HS-27A (cell line): Measurements from ENCODE around the gene DSTN.

Source experiments
- DNase-seq: peaks from one replicate; pipeline ENCODE4 v3.0.0-alpha.2; 2012; ENCODE audit warnings: low read depth, missing footprints

Gene DSTN

DNA sequence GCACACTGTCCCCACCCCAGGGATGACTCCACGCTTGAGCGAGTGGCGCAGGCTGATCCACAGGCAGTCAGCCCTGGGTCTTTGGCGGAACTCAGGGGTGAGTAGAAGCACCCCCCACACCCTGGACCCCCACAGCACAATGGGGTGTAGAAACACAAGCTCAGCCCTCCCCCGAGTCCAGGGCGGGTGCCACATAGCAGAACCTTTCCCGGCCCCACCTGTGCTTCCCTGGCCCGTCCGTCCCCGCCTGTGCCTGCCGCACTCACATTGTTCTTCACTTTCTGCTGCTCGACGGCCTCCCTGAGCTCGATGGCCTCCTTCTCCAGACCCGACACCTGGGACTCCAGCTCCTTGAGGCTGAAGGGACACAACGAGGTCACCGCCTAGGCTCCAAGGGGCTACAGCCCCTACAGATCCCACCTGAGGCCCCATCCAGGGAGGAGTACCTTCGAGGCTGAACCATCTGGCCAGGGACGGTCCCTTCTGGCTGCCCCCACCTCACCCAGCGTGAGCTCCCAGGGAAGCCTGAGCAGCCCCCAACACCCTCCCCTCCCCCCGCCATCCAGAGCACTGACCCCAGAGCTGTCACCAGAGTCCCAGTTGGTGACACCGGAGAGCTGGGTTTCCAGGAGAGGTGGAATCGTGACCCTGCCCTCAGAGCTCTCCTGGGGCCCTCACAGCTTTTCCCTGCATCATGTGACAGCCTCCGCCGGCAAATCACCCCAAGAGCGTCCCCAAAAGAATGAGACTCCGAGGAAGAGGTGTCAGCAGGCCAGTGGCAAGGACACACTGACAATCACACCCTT is 55.6 kb downstream of the DSTN start:
- DNase-seq: no peak

DNA sequence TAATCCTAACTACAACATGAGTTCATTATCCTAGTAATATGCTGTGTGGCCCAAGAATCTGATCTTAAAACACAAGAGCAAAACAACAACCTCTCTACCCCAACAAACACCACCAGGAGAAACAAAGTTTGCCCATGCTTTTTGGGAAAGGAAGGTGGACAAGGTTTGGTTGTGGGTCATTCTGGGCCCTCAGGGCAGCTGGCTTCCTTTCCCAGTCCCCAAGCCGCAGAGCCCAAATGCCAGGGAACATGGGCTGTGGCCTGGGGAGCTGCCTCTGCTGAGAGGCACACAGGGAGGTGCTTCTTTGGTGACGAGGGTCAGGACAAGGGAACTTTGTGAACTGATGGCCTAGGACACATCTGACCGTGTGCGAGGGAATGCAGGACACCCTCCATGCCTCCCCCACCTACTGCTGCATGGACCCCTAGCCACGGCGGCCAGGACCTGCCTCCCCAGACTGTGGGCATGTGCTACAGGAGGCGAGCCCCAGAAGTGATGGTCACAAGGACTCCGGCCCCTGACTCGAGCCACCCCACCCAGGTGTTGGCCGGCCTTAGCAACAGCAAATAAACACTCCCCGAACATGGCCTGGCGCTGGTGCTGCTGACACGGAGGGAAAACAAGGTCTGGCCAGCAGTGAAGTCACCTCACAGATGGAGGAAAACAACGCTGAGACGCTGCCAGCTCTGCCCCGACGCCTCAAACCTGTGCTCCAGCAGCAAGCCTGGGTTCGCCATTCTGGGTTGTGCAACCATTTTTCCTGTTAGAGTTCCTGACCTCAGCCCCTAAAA is 56.5 kb downstream of the DSTN start:
- no peak for DNase-seq

DNA sequence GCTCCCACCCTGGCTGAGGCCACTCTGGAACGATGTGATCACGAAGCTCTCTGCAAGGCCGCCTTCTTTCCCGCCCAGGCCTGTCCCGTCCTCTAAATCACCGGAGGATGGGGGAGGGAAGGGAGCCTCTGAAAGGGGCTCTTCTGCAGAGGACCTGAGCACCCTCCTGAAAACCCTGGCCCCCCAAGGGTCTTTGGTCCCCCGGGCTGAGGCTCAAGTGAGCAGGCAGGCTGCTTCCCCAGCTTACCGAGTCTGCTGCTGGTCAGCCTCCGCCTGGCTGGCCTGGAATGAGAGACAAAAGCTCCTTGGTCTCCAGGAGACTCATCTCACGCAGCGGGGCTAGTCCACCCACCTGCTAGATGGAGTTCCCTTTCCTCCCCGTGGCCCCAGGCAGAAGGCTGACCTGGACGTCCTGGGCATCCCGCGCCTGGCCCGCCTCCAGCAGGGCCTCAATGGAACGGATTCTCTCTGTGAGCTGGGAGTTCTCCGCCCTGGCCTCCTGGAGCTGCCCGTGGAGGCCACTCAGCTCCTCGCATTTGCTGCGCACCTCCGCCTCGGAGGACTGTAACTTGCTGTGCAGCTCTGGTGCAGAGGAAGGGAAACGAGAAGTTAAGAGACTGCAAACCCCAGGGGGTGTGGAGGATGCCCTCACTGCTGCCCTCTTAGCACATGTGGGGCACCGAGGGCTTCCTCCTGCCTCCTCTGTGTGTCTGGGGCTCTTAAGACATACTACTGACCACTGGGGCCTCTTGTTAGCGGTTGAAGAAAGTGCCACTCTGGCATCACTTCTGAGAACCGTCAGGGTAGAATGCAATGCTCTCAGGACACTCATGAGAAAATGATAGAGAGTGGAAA is 57.5 kb downstream of the DSTN start:
- no peak for DNase-seq

DNA sequence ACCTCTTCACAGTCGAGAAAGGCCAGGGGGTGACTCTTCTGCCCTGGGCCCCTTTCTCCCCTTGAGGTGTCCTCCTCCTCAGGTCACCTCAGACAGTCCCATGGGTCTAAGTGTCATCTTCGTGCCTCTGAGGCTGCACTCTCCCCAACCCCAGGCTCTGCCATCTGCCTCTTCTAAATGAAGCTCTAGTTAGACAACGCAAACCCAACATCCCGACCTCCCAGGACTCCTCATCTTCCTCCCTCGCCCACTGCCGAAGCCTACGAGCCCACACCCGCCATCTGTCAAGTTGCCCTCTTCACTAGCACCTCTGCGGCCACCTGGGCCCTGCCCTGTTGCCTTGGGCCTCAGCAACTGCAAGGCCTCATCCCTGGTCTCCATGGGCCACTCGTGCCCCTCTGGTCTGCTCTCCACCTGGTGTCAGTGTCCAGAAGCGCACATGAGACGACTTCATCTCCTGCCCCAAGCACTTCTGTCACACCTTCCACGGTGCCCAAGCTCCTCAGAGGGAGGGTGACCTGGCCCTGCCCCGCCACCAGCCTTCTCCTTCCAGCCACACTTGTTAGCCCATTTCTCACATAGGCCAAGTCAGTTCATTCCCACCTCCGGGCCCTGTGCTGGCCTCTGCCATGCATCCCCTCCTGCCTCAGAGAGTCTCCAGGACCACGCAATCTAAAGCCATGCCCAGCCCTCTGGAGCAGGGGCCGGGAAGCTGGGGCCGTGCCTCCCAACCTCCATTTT is 58.4 kb downstream of the DSTN start:
- no peak for DNase-seq

DNA sequence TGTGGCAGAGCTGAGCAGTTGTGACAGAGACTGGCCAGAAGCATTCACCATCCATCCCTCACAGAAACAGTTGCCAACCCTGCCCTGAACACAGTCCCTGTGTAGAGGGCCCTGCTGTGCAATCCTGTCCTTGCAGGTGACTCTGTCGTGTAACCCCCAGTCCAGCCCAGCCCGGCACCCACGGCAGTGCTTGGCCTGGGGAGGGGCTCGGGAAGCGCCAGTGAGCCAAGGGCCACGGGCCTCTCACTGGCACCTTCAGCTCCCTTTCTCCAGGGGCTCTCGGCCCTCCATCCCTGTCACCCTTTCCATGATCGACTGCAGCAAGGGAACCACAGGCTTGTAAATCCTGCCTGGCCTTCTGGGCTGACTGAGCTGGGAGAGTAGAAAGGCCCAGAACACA is 59.1 kb downstream of the DSTN start:
- DNase-seq: no peak

DNA sequence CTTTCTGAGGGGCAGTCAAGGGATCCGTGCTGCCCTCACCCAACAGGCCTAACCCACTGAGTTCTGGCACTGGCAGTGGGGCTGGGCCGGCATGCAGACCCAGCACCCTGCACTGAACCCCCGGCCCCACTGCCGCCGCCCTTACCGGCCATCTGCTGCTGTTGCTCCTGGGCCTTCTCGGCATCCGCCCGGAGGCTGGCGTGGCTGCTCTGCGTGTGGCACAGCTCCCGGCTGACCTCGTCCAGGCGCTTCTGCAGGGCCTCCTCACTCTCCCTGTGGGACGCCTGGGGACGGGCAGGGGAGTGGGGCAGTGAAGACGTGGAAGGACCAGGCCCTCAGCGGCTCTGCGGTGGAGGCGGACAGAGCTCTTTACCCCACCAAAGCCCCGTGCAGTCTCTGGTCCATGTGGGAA is 59.8 kb downstream of the DSTN start:
- DNase-seq: no peak

DNA sequence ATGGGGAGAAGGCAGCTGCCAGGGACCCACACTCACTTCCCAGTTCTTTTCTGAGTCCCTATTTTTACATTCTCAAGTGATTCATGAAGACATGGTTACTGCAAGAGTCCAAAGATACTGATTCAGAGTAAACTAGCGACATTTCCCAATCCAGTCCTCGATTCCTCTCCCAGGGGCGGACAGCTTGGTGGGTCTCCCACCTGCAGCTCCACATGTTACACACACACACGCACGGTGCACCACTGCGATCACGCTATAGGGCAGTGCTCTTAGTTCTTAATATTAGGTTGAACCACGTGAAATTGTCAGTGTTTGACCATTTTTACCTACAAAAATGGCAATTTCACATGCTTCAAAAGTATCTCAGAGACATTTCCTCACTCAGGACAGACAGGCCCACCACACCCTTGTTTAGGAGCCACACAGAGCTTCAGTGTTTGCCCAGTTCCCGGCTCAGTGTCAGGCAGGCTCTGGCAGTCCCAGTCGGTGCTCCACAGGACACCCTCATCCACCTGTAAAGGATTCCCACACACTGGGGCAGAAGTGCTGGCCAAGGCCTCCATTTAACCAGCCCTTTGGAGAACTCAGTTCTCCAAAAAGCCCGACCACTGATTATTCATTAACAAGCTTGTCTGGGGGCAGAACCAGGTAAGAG is 60.4 kb downstream of the DSTN start:
- no peak for DNase-seq

DNA sequence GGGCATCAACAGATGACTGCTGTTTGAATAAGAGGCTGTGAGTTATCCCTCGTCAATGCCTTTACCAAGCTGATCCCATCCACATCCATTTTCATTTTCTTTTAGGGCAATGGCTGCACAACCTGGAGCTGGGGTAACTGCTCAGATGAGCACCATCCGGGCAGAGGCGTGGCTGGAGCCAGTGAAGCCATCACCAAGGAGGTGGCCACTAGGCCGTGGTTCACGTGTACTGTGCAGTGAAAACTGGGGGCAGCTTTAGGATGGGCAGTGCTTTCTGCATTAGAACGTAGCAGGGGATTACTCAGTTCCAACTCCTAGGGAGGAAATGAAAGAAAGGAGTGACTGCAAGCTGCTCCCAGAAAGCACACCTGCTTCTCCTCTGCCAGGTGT is 60.9 kb downstream of the DSTN start:
- no peak for DNase-seq

DNA sequence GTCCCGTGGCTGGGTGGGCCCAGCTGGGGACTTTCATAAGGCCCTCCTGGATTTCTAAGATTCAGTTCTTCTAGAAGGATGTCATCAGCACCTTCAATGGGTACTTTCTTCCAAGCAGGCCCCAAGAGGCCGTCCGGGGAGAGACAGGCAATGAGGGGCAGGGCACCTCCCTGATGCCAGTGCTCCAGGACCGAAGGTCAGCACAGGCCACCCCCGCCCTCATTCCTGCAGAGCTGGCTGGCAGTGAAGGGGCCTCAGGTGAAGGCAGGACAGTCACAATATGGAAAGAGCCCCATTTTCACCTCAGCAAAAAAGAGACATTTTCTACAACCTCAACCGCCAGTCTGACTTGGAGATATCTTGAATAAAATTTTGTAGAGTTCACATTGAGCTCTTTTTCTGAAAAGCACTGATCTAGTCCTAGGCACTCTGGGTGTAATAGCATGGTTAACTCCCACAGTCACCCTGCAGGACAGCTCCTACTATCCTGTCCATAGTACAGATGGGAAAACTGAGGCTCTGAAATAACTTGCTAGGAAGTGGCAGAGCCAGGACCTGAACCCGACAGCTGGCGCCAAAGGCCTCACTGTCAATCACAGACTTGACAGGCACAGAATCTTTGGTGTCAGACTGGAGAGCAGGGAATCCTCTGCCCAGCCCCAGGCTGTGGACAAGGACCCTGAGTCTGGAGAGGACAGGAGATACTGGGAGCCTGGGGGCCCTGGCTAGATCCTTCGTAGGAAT is 61.9 kb downstream of the DSTN start:
- no peak for DNase-seq

DNA sequence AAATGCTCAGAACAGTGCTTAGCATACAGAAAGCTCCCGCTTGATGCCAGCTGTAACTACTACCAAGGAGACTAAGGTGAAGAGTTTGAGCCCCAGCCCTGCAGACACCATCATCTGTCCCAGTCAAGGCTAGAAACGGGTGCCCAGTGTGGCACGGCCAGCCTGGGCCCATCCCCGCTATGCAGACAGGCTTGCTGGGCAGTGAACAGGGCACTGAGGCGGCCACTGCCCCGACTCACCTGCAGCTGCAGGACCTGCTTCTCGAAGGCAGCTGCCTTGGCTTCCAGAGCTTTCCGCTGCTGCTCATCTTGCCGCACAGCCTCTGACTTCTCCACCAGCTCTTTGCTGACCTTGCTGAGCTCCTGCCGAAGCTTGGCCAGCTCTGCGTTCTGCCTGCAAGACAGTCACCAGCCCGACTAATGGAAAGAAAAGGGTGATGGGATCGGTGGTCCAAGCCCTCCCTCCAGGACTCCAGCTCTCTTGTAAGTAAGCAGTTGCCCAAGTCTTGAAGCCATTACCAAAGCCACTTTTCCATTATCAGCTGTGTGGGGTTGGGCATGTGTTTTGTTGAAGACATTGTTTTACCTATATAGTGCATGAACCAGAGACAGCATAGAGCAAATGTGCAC is 63.5 kb downstream of the DSTN start:
- DNase-seq: no peak

DNA sequence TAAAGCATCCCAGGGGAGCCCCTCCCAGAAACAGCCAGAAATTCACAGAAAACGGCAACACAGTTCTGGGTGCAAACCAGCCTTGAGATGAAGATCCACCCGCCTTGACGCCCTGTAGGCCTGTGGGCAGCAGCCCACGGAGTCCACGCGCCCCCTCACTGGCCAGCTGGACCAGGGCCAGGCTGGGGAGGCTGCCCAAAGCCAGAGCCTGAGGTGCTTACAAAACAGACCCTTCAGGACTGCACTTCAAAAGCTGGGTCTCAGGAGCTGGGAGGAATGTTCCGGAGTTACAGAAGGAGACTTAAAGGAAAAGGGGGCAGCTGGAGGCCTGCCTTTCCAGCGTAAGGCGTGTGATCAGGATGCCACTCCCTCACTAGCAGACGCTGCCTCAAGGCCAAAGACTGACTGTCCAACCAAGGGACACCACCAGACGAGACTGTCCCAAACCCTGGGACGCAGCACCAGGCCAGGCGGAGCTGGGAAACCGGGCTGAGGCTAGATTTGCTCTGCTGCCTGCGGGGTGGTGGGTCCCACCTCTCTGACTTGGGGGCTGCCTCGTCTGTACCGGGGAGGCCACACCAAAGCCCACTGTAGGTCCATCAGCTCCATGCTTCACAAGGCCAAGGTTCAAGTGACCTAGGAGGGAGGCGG is 64.1 kb downstream of the DSTN start:
- DNase-seq: no peak

DNA sequence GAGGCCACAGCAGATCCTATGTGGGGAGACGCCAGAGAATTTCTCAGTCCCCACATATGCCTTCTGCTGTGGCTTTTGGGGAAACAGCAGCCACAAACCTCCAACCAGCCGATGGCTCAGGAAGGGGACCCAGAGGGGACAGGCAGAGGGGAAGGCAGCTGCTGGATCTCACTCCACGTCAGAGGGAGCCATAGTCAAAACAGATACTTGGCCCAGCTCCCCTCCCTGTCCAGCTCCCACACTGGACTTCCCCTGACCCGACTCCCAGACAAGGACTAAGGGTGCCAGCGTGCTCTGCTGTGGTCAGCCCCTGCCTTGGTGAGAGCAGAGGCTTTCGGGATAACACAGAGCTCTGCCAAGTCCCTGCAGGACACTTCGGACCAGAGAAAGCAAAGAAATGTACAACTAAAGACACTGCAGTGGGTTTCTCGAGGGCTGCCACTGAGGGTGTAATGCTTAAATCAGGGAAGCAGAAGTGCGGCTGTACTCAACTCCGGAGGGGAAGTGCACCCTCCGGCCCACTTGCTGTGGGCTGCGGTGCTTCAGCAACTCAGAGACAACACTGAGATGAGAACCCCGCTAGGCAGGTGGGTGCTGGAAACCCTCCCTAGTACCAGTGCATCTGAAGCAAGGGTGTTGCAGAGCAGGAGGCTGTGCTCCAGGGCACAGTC is 64.9 kb downstream of the DSTN start:
- DNase-seq: no peak

DNA sequence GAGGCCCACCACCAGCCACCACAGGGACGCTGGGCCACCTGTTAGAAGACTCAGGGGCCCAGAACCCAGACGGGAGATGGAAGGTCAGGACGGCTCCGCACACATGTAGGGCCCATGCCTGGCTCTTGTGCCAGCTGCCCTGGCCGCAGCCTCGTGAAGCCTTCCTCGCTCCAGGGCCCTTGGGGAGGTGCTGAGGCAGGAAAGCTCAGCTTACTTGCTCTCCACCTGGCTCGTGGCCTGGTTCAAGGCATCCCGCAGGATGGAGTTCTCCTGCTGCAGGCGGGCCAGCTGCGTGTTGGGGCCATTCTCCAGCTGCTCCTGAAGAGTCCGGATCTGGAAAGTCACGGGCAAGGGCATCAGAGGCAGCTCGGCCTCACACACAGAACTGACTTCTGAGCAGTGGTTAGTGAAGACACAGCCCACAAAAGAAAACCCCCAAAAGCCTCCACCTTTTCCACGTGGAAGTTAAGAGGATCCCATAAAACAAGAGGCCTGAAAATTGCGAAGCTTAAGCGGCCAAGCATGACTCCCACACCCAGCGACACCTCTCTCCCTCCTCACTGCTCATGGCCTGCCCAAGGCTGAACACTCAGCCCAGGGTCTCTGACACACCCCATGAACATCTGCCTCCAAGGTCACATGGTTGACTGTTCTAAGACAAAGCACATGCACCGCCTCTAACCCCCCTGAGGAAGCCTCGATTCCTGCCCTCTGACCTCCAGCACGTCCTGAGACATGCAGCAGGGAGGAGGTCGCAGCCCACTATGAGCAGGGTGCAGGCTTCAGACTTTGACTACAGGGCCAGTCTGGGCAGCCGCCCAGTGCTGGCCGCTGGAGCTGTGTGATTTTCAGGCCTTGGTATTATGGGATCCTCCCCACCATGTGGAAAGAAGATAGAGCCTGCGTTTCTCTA is 65.7 kb downstream of the DSTN start:
- no peak for DNase-seq

DNA sequence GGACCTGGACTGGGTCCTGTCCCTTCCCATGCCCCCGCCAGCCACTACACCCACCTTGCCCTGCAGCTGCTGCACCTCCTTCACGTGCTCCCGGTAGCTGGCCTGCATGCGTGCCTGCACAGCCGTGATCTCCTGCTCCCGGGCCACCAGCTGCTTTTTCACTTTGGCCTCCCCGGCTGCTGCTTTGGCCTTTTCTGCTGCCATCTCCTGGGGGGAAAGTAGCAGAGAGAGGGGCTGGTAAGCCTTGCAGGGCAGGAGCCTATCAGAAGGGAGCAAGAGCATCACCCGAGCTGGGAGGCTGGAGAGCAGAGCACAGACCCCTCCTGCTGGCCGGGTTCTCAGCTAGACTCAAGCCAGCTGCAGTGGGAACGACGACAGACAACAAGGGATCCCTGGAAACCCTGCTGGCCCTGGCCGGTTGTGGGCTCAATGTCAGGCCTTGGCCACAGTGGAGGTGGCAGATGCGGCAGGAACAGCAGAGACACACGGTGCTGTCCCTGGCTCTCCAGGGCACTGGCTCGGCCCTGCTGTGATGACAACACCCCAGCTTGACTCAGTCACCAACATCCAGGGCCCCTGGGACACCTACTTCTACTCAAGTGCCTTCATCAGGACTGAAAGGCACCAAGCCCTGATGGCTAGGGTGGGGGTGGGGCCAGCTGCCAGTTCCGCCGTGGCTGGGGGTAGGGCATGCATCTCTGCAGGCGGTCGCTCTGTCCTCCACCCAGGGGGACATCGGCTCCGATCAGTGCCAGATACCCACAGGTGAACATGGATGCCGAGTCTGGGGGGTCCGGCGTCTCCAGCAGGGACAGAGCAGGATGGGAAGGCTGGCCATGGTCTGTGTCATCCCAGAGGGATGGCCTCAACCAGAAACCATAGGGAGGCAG is 66.9 kb downstream of the DSTN start:
- no peak for DNase-seq

DNA sequence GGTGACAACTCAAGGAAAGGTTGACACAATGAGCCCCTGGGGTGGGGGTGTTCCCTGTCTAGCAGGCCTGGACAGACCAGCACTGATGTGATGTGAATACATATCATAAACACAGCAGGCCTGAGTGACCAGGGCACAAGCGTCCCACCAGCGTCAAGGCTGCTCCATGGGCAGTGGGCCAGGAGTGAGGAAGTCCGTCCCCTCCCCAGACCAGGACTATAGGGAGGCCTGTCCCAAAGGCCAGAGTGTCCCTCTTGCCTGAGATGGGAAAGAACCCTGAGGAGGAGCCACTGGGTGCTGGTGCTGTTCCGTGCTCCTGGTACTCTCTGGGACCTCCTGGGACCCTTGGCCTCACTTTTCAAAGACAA is 67.5 kb downstream of the DSTN start:
- DNase-seq: no peak

DNA sequence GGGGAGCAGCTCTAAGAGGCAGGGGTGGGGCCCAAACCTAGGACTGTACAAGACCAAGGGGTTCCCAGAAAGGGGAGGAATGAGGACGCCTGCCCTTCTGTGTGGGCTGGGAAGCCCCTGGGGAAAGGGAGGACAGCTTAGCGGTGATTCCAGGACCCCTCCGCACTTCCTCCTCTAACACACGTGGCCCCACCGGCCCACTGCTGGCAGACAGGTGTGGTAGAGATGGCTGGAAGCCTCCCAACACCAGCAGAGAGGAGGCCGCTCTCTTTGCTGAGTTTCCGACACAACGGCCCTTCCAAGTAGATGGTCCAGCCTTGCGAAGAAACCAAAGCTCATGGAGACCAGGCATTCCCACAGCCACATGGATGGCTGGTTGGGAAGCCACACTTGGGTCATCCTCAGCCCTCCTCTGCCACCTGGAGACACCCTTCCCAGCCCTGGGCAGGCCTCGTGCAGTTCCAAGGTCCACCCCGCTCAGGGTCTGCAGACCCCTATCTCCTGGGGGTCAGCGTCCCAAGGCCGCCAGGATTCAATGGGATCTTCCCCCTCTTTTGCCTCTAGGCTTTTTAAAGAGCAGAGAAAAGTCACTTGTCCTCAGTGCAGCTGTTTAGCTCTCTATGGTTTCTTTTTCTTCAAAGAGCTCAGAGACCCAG is 68.2 kb downstream of the DSTN start:
- DNase-seq: no peak
